Measurements from ENCODE around the gene IGF2R.

DNA sequence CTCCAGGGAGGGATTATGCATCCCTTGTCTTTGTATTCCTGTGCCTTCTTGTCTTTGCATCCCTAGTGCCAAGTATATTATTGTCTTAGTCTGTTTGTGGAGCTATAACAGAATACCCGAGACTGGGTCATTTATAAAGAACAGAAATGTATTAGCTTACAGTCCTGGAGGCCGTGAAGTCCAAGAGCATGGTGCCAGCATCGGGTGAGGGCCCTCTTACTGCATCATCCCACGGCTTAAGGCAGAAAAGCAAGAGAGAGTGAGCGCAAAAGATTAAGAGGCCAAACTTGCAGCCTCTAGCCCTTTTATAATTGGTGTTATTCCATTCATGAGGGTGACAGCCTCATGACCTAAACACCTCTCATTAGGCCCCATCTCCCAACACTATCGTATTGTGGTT is 8.4 kb upstream of the IGF2R start:
- TF ChIP-seq, protein P1, sequence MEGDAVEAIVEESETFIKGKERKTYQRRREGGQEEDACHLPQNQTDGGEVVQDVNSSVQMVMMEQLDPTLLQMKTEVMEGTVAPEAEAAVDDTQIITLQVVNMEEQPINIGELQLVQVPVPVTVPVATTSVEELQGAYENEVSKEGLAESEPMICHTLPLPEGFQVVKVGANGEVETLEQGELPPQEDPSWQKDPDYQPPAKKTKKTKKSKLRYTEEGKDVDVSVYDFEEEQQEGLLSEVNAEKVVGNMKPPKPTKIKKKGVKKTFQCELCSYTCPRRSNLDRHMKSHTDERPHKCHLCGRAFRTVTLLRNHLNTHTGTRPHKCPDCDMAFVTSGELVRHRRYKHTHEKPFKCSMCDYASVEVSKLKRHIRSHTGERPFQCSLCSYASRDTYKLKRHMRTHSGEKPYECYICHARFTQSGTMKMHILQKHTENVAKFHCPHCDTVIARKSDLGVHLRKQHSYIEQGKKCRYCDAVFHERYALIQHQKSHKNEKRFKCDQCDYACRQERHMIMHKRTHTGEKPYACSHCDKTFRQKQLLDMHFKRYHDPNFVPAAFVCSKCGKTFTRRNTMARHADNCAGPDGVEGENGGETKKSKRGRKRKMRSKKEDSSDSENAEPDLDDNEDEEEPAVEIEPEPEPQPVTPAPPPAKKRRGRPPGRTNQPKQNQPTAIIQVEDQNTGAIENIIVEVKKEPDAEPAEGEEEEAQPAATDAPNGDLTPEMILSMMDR (IDR thresholded peaks at IDR 0.05; ENCODE audit: low read depth, low read length): no peak
- TF ChIP-seq POLR2A (IDR thresholded peaks at IDR 0.05; ENCODE audit: extremely low read depth, insufficient read length) (no peak), MAX (IDR thresholded peaks at IDR 0.05; ENCODE audit: low read depth, low read length) (no peak), MYC (IDR thresholded peaks at IDR 0.05; ENCODE audit: low read depth, low read length) (no peak)
